ENCODE measurements around the gene PROB1. TPM values are rescaled to one million over a fixed set of nuclear protein-coding genes. Genes with fewer than 3 reads are reported as not detected.

PROB1 gene
- total and polyA plus RNA-seq, 2 experiments from 2014 or later = 0.10 to 0.63 TPM

DNA sequence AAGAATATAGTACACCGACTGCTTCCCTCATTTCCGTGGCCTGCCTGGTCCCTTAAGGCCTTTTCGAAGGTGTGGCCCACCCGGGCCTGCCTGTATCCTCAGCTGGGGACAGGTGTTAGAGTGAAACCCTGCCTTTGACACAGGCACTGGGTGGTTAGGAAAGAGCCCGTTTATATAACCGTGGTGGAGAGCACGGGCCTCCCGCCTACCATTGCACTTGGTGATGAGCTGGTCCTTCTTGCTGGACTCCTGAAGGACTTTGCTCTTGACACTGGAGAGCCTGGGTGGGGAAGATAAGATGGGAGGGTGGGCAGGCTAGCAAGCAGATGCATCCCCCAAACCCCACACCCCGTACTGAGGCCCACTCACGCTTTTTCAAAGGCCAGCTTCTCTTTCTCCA, 6.6 kb upstream of the PROB1 start:
- H3K4me2 ChIP-seq = no peak overlapping the region
- WGBS (ENCODE audit: low lambda C conversion rate, missing lambda C conversion rate) = 91% methylated on average over 8 of the region's 10 CpGs
- TF ChIP-seq, protein P1, sequence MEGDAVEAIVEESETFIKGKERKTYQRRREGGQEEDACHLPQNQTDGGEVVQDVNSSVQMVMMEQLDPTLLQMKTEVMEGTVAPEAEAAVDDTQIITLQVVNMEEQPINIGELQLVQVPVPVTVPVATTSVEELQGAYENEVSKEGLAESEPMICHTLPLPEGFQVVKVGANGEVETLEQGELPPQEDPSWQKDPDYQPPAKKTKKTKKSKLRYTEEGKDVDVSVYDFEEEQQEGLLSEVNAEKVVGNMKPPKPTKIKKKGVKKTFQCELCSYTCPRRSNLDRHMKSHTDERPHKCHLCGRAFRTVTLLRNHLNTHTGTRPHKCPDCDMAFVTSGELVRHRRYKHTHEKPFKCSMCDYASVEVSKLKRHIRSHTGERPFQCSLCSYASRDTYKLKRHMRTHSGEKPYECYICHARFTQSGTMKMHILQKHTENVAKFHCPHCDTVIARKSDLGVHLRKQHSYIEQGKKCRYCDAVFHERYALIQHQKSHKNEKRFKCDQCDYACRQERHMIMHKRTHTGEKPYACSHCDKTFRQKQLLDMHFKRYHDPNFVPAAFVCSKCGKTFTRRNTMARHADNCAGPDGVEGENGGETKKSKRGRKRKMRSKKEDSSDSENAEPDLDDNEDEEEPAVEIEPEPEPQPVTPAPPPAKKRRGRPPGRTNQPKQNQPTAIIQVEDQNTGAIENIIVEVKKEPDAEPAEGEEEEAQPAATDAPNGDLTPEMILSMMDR (IDR thresholded peaks at IDR 0.05; ENCODE audit: poor library complexity) = no peak
- no peak for TF ChIP-seq EZH2phosphoT487 (IDR thresholded peaks at IDR 0.05; ENCODE audit: low read depth, severe bottlenecking, unreplicated experiment)
- TF ChIP-seq EZH2 (IDR thresholded peaks at IDR 0.05; ENCODE audit: borderline replicate concordance) = no peak

DNA sequence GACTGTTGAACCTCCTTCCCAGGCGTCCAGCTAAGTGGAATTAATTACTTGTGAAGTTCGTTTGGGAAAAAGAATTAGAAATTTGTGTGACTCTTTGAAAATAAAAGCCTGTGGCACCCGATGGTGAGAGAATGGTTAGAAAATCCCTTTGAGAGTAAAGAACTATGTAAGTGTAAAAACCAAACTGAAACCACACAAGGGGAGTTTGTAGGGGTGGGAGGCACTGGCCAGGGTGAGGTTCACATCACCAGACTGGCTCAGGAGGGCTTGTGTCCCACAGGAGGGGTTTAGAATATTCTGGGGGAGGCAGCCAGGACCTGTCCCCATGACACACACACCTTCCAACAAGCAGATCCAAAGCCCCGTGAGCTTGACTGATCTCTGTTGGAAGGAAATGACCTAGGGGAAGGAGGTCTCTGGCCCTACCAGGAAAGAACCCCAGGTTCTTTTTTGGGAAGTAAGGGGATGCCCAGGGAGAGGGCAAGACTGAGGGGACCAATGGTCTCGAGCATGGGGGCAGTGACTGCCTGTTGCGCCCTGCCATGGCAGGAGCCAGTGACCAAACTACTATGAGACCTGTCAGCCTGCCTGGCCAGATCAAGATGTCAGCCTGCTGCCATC, 4.7 kb upstream of the PROB1 start:
- Histone ChIP-seq H3K4me3 (no peak overlapping the region), H2AFZ (no peak overlapping the region), H3K4me2 (no peak overlapping the region), H3K9me2 (replicated peaks; ENCODE audit: insufficient read depth) (no peaks in the 10 kb centered on the region), H3K36me3 (replicated peaks; ENCODE audit: insufficient read depth, low read depth) (no peaks in the 10 kb centered on the region), H3K27me3 (peaks cover 9% of the 10 kb centered on the region), H3K9me3 (ENCODE audit: low read depth) (no peaks in the 10 kb centered on the region), H3K27ac (no peak overlapping the region), H4K20me1 (ENCODE audit: insufficient read depth, poor library complexity, severe bottlenecking) (no peaks in the 10 kb centered on the region), H3K4me1 (ENCODE audit: insufficient read depth) (peaks cover 7% of the 10 kb centered on the region), H3K79me2 (no peaks in the 10 kb centered on the region)
- no peak for DNase-seq (ENCODE audit: low spot score)
- 90% methylated on average over 6 of the region's 6 CpGs for WGBS (ENCODE audit: low lambda C conversion rate, missing lambda C conversion rate)
- TF ChIP-seq, protein P1 (IDR thresholded peaks at IDR 0.05; ENCODE audit: poor library complexity) = no peak
- TF ChIP-seq EZH2phosphoT487 (IDR thresholded peaks at IDR 0.05; ENCODE audit: low read depth, severe bottlenecking, unreplicated experiment) = no peak
- TF ChIP-seq EZH2 (IDR thresholded peaks at IDR 0.05; ENCODE audit: borderline replicate concordance) = no peak

More for the DNA sequence above, 6.6 kb upstream of the PROB1 start:
- Histone ChIP-seq H3K27me3 (no peaks in the 10 kb centered on the region), H3K9me3 (ENCODE audit: low read depth) (no peaks in the 10 kb centered on the region), H3K4me1 (ENCODE audit: insufficient read depth) (peaks cover 6% of the 10 kb centered on the region), H2AFZ (no peak overlapping the region), H3K9me2 (replicated peaks; ENCODE audit: insufficient read depth) (no peaks in the 10 kb centered on the region), H4K20me1 (ENCODE audit: insufficient read depth, poor library complexity, severe bottlenecking) (no peaks in the 10 kb centered on the region), H3K36me3 (replicated peaks; ENCODE audit: insufficient read depth, low read depth) (no peaks in the 10 kb centered on the region), H3K79me2 (no peaks in the 10 kb centered on the region), H3K27ac (no peak overlapping the region), H3K4me3 (no peak overlapping the region)
- DNase-seq (ENCODE audit: low spot score) = no peak

DNA sequence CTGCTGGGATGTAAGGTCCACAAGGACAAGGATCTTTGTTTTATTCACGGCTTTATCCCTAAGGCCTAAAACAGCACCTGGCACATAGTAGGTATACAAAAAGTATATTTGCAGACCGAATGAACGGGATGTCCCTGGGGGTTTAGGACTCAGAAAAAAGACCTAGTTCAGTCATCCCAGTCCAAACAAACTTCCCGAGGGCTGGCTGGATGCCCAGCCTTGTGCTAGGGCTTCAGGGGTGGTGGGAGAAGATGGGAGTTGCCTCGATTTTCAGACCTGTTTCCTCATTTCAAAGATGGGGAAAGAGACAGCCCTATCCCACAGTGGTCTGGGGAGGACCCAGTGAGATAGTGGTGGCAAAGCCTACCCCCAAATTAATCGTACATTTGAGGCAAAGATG, 3.0 kb upstream of the PROB1 start:
- H3K27me3 ChIP-seq = peaks cover 22% of the 10 kb centered on the region
- no peaks in the 10 kb centered on the region for H3K9me3 ChIP-seq (ENCODE audit: low read depth)
- H3K4me1 ChIP-seq (ENCODE audit: insufficient read depth) = peaks cover 8% of the 10 kb centered on the region
- TF ChIP-seq, protein P1 (IDR thresholded peaks at IDR 0.05; ENCODE audit: poor library complexity) = no peak
- TF ChIP-seq EZH2 (IDR thresholded peaks at IDR 0.05; ENCODE audit: borderline replicate concordance) (no peak), EZH2phosphoT487 (IDR thresholded peaks at IDR 0.05; ENCODE audit: low read depth, severe bottlenecking, unreplicated experiment) (no peak)
- no peak overlapping the region for H3K4me2 ChIP-seq
- no peak overlapping the region for H3K27ac ChIP-seq
- no peak overlapping the region for H3K4me3 ChIP-seq
- WGBS (ENCODE audit: low lambda C conversion rate, missing lambda C conversion rate) = 77% methylated on average over 6 of the region's 6 CpGs
- H2AFZ ChIP-seq = no peak overlapping the region
- no peaks in the 10 kb centered on the region for H4K20me1 ChIP-seq (ENCODE audit: insufficient read depth, poor library complexity, severe bottlenecking)
- H3K79me2 ChIP-seq = no peaks in the 10 kb centered on the region
- H3K36me3 ChIP-seq (replicated peaks; ENCODE audit: insufficient read depth, low read depth) = no peaks in the 10 kb centered on the region
- DNase-seq (ENCODE audit: low spot score) = no peak
- H3K9me2 ChIP-seq (replicated peaks; ENCODE audit: insufficient read depth) = no peaks in the 10 kb centered on the region

All from hepatocyte (in vitro differentiated cells).